Vagina (tissue), 2 donors: Measurements from ENCODE around the gene PDCD11.

Experiments used
- POLR2A ChIP-seq, 2 donors: fragments of 450-650 bp; IDR thresholded peaks; one replicate each; pipeline ENCODE4 v1.6.1; 2017; ENCODE audit warnings: antibody characterized with exemption in 2 of 2, mild to moderate bottlenecking in 2 of 2, moderate library complexity in 2 of 2
- POLR2AphosphoS5 ChIP-seq, 2 donors: sonication (generic); formaldehyde crosslinking; IDR thresholded peaks; one replicate each; pipeline ENCODE4 v1.9.0; 2017; ENCODE audit warnings: antibody characterized with exemption in 2 of 2, mild to moderate bottlenecking in 2 of 2, low read depth in 1 of 2; ENCODE audit not compliant: insufficient read depth in 1 of 2
- TF ChIP-seq, protein P1 (sequence below), 3 experiments: fragments of 450-650 bp in 2 of 3; fragments of 200-600 bp in 1 of 3; sonication (generic) in 1 of 3; IDR thresholded peaks; one replicate each; pipeline ENCODE4 v1.5.1; 2017 to 2019; ENCODE audit warnings: antibody characterized with exemption in 3 of 3, mild to moderate bottlenecking in 2 of 3, moderate library complexity in 2 of 3

DNA sequence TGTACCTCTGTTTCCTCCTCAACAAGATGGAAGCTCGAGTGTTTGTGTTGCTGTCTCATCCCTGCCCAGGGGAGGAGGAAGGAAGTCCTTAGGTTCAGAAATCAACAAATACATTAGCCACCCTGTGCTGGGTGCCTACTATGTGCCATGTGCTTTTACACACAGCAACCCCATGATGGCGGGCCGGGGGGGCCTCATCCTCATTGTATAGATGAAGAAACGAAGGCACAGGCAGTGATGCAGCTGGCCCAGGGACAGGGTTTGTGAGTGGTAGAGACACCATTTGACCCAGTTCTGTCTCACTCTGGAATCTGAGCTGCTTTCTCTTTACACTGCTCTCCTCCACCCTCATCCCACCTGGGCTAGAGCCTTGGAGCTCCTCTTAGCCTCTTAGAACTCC lies 57.6 kb downstream of the PDCD11 start:
- TF ChIP-seq, protein P1, sequence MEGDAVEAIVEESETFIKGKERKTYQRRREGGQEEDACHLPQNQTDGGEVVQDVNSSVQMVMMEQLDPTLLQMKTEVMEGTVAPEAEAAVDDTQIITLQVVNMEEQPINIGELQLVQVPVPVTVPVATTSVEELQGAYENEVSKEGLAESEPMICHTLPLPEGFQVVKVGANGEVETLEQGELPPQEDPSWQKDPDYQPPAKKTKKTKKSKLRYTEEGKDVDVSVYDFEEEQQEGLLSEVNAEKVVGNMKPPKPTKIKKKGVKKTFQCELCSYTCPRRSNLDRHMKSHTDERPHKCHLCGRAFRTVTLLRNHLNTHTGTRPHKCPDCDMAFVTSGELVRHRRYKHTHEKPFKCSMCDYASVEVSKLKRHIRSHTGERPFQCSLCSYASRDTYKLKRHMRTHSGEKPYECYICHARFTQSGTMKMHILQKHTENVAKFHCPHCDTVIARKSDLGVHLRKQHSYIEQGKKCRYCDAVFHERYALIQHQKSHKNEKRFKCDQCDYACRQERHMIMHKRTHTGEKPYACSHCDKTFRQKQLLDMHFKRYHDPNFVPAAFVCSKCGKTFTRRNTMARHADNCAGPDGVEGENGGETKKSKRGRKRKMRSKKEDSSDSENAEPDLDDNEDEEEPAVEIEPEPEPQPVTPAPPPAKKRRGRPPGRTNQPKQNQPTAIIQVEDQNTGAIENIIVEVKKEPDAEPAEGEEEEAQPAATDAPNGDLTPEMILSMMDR (IDR thresholded peaks at IDR 0.05), result no peak
- TF ChIP-seq POLR2A (IDR thresholded peaks at IDR 0.05) (no peak), POLR2AphosphoS5 (IDR thresholded peaks at IDR 0.05; ENCODE audit: insufficient read depth in 1 of 2, low read depth in 1 of 2) (no peak)
